HG03039 (cell line): ENCODE data around the gene PXYLP1.

ENCODE experiments used
- ATAC-seq: cut with Tn5 transposase; IDR thresholded peaks from one replicate; pipeline ENCODE4 v1.9.1; 2021; ENCODE audit warnings: mild to moderate bottlenecking, moderate library complexity; ENCODE audit not compliant: unreplicated experiment

PXYLP1 gene

GRCh38 chr3:141248064-141248463, 16.4 kb downstream of the PXYLP1 start:
- no peak for ATAC-seq

GRCh38 chr3:141249041-141249440, 17.4 kb downstream of the PXYLP1 start:
- ATAC-seq, result no peak

- ATAC-seq, result no peak
These were observed 18.7 kb downstream of the PXYLP1 start for GRCh38 chr3:141250342-141250741.

GRCh38 chr3:141250828-141251227, 19.2 kb downstream of the PXYLP1 start:
- ATAC-seq, result no peak

GRCh38 chr3:141253326-141253725, 21.7 kb downstream of the PXYLP1 start:
- ATAC-seq, result no peak

GRCh38 chr3:141253811-141254210, 22.2 kb downstream of the PXYLP1 start:
- ATAC-seq, result no peak

GRCh38 chr3:141255137-141255845, 23.7 kb downstream of the PXYLP1 start:
- no peak for ATAC-seq

GRCh38 chr3:141255846-141256261, 24.2 kb downstream of the PXYLP1 start:
- ATAC-seq, result no peak

GRCh38 chr3:141256820-141257219, 25.2 kb downstream of the PXYLP1 start:
- no peak for ATAC-seq

- ATAC-seq, result no peak
These were observed 26.3 kb downstream of the PXYLP1 start for GRCh38 chr3:141257961-141258360.

- no peak for ATAC-seq
These were observed 27.3 kb downstream of the PXYLP1 start for GRCh38 chr3:141258973-141259372.

- ATAC-seq, result no peak
These were observed 28.4 kb downstream of the PXYLP1 start for GRCh38 chr3:141259821-141260629.

GRCh38 chr3:141260630-141260927, 29.0 kb downstream of the PXYLP1 start:
- no peak for ATAC-seq

- no peak for ATAC-seq
These were observed 30.1 kb downstream of the PXYLP1 start for GRCh38 chr3:141261472-141262307.

- ATAC-seq, result no peak
These were observed 30.7 kb downstream of the PXYLP1 start for GRCh38 chr3:141262308-141262705.

GRCh38 chr3:141266186-141266585, 34.6 kb downstream of the PXYLP1 start:
- ATAC-seq, result no peak

GRCh38 chr3:141266797-141267555, 35.4 kb downstream of the PXYLP1 start:
- no peak for ATAC-seq

GRCh38 chr3:141267629-141268028, 36.0 kb downstream of the PXYLP1 start:
- no peak for ATAC-seq

- ATAC-seq, result no peak
These were observed 36.7 kb downstream of the PXYLP1 start for GRCh38 chr3:141268306-141268705.

- no peak for ATAC-seq
These were observed 37.2 kb downstream of the PXYLP1 start for GRCh38 chr3:141268791-141269190.

GRCh38 chr3:141269961-141270360, 38.3 kb downstream of the PXYLP1 start:
- no peak for ATAC-seq
